HepG2 (cell line): Measurements from ENCODE around the gene RMI1. TPM values are rescaled to one million over a fixed set of nuclear protein-coding genes. Genes with fewer than 3 reads are reported as not detected.

Source experiments
- CREB1 ChIP-seq, 2 experiments: fragments of 450-650 bp in 1 of 2; IDR thresholded peaks; 2 replicates each; pipeline ENCODE4 v1.6.1; 2016 to 2017; ENCODE audit warnings: control low read depth in 1 of 2, mild to moderate bottlenecking in 1 of 2, missing compliant biosample characterization in 1 of 2, missing genetic modification characterization in 1 of 2
- CTCF ChIP-seq: sonication (generic); formaldehyde crosslinking; IDR thresholded peaks from 2 replicates; pipeline ENCODE4 v1.5.0; 2020; ENCODE audit warnings: mild to moderate bottlenecking, missing genetic modification reagents, moderate library complexity
- ETV5 ChIP-seq: IDR thresholded peaks from 2 replicates; pipeline ENCODE4 v1.6.1; 2018; ENCODE audit warnings: missing biosample characterization, missing genetic modification reagents, inconsistent platforms, borderline replicate concordance
- ETV6 ChIP-seq: sonication (generic); formaldehyde crosslinking; conservative IDR thresholded peaks from 2 replicates; pipeline ENCODE4 v1.4.0; 2020; ENCODE audit warnings: missing genetic modification reagents
- FOXO1 ChIP-seq: sonication (generic); formaldehyde crosslinking; IDR thresholded peaks from 2 replicates; pipeline ENCODE4 v1.4.0; 2020; ENCODE audit warnings: missing genetic modification reagents
- GFI1 ChIP-seq: sonication (generic); formaldehyde crosslinking; IDR thresholded peaks from 2 replicates; pipeline ENCODE4 v1.5.0; 2020; ENCODE audit warnings: missing genetic modification reagents, mild to moderate bottlenecking, borderline replicate concordance
- HMGA1 ChIP-seq: sonication (generic); formaldehyde crosslinking; conservative IDR thresholded peaks from 2 replicates; pipeline ENCODE4 v1.4.0; 2020; ENCODE audit warnings: missing genetic modification reagents
- KDM5A ChIP-seq: fragments of 200-600 bp; sonication (generic); IDR thresholded peaks from 2 replicates; pipeline ENCODE4 v1.7.0; 2018; ENCODE audit warnings: antibody characterized with exemption, mild to moderate bottlenecking, low read length, borderline replicate concordance
- KDM5B ChIP-seq: sonication (generic); formaldehyde crosslinking; IDR thresholded peaks from 2 replicates; pipeline ENCODE4 v1.4.0; 2020; ENCODE audit warnings: missing genetic modification reagents, mild to moderate bottlenecking, borderline replicate concordance
- KLF13 ChIP-seq: sonication (generic); formaldehyde crosslinking; IDR thresholded peaks from 2 replicates; pipeline ENCODE4 v1.4.0; 2020; ENCODE audit warnings: mild to moderate bottlenecking, missing genetic modification reagents
- MAFK ChIP-seq, 2 experiments: IDR thresholded peaks in 1 of 2; conservative IDR thresholded peaks in 1 of 2; 2 replicates each; pipeline ENCODE4 v1.6.1; 2011; ENCODE audit warnings: improper control_type of control experiment in 2 of 2, low read length in 2 of 2
- NR2F2 ChIP-seq: IDR thresholded peaks from 2 replicates; pipeline ENCODE4 v1.6.1; 2012; ENCODE audit warnings: low read depth, inconsistent platforms, borderline replicate concordance
- PHF20 ChIP-seq: sonication (generic); formaldehyde crosslinking; IDR thresholded peaks from 2 replicates; pipeline ENCODE4 v1.5.0; 2020; ENCODE audit warnings: mild to moderate bottlenecking, missing genetic modification reagents
- REPIN1 ChIP-seq: sonication (generic); formaldehyde crosslinking; IDR thresholded peaks from 2 replicates; pipeline ENCODE4 v1.8.0; 2022; ENCODE audit warnings: missing genetic modification reagents, low read depth, mild to moderate bottlenecking, borderline replicate concordance
- SPEN ChIP-seq: sonication (generic); formaldehyde crosslinking; IDR thresholded peaks from 2 replicates; pipeline ENCODE4 v1.5.1; 2020; ENCODE audit warnings: low read depth, mild to moderate bottlenecking, missing genetic modification reagents
- THYN1 ChIP-seq: sonication (generic); formaldehyde crosslinking; IDR thresholded peaks from 2 replicates; pipeline ENCODE4 v1.8.1; 2023; ENCODE audit warnings: low read depth, mild to moderate bottlenecking, moderate library complexity, missing genetic modification reagents, borderline replicate concordance
- TOE1 ChIP-seq: sonication (generic); formaldehyde crosslinking; IDR thresholded peaks from 2 replicates; pipeline ENCODE4 v1.4.0; 2020; ENCODE audit warnings: mild to moderate bottlenecking, missing genetic modification reagents
- U2AF2 ChIP-seq: fragments of 200-400 bp; formaldehyde crosslinking; IDR thresholded peaks from 2 replicates; pipeline ENCODE4 v1.6.1; 2017; ENCODE audit warnings: low read depth, mild to moderate bottlenecking, low read length
- ZBTB21 ChIP-seq: sonication (generic); formaldehyde crosslinking; IDR thresholded peaks from 2 replicates; pipeline ENCODE4 v1.4.0; 2020; ENCODE audit warnings: missing genetic modification reagents
- ZFP82 ChIP-seq: sonication (generic); formaldehyde crosslinking; IDR thresholded peaks from 2 replicates; pipeline ENCODE4 v1.5.1; 2020; ENCODE audit warnings: mild to moderate bottlenecking, missing genetic modification reagents, borderline replicate concordance
- ZNF232 ChIP-seq: sonication (generic); formaldehyde crosslinking; IDR thresholded peaks from 2 replicates; pipeline ENCODE4 v1.4.0; 2020; ENCODE audit warnings: missing genetic modification reagents, borderline replicate concordance
- ZNF234 ChIP-seq: sonication (generic); formaldehyde crosslinking; conservative IDR thresholded peaks from 2 replicates; pipeline ENCODE4 v1.5.1; 2020; ENCODE audit warnings: mild to moderate bottlenecking, missing genetic modification reagents
- ZNF264 ChIP-seq: sonication (generic); formaldehyde crosslinking; IDR thresholded peaks from 2 replicates; pipeline ENCODE4 v1.4.0; 2020; ENCODE audit warnings: missing genetic modification reagents
- ZNF350 ChIP-seq: sonication (generic); formaldehyde crosslinking; IDR thresholded peaks from 2 replicates; pipeline ENCODE4 v1.4.0; 2020; ENCODE audit warnings: mild to moderate bottlenecking, low read depth, missing genetic modification reagents, borderline replicate concordance
- ZNF446 ChIP-seq: sonication (generic); formaldehyde crosslinking; IDR thresholded peaks from 2 replicates; pipeline ENCODE4 v1.5.0; 2020; ENCODE audit warnings: mild to moderate bottlenecking, missing genetic modification reagents
- ZNF468 ChIP-seq: sonication (generic); formaldehyde crosslinking; IDR thresholded peaks from 2 replicates; pipeline ENCODE4 v1.8.0; 2022; ENCODE audit warnings: mild to moderate bottlenecking, moderate library complexity, missing genetic modification reagents
- ZNF557 ChIP-seq: sonication (generic); formaldehyde crosslinking; IDR thresholded peaks from 2 replicates; pipeline ENCODE4 v1.4.0; 2020; ENCODE audit warnings: missing genetic modification reagents
- ZNF567 ChIP-seq: sonication (generic); formaldehyde crosslinking; IDR thresholded peaks from 2 replicates; pipeline ENCODE4 v1.8.1; 2023; ENCODE audit warnings: mild to moderate bottlenecking, missing genetic modification reagents, borderline replicate concordance
- ZNF607 ChIP-seq: sonication (generic); formaldehyde crosslinking; IDR thresholded peaks from 2 replicates; pipeline ENCODE4 v1.5.1; 2020; ENCODE audit warnings: missing genetic modification reagents, mild to moderate bottlenecking, borderline replicate concordance
- ZSCAN21 ChIP-seq: sonication (generic); formaldehyde crosslinking; IDR thresholded peaks from 2 replicates; pipeline ENCODE4 v1.8.0; 2022; ENCODE audit warnings: mild to moderate bottlenecking, missing genetic modification reagents, moderate library complexity, borderline replicate concordance
- ZSCAN30 ChIP-seq: sonication (generic); formaldehyde crosslinking; IDR thresholded peaks from 2 replicates; pipeline ENCODE4 v1.5.0; 2020; ENCODE audit warnings: mild to moderate bottlenecking, missing genetic modification reagents
- polyA plus RNA-seq, 8 experiments: library from polyadenylated mRNA; depleted of rRNA in 3 of 8; stranded (reverse) in 7 of 8; unstranded in 1 of 8; fragments of >200 nt; fragmentation: Illumina TruSeq in 4 of 8; extraction: Trizol in 4 of 8; gene quantifications; 2 replicates each; pipeline versions ENCODE4 v1.2.1 to v1.2.3, GENCODE V29; 2011 to 2016; ENCODE audit warnings: low read depth in 4 of 8, missing spikeins in 1 of 8, mixed read lengths in 1 of 8; ENCODE audit not compliant: insufficient read depth in 1 of 8
- total RNA-seq, 5 experiments: library from RNA; depleted of rRNA; stranded (reverse); fragments of >200 nt; fragmentation: Illumina TruSeq; extraction: Trizol; gene quantifications; 2 replicates each; pipeline ENCODE4 v1.2.3, GENCODE V29; 2016; ENCODE audit warnings: low read depth in 1 of 5

Gene RMI1
- total and polyA plus RNA-seq, 2 of the 13 experiments (the other 11 are each of a cell fraction or from before 2014, with no cell fraction given), result 0.54 to 3.7 TPM

GRCh38 chr9:83978992-83979811 is 1.4 kb upstream of the RMI1 start (continued):
- TF ChIP-seq HMGA1 (CRISPR knock-in tag), result no peak
- TF ChIP-seq KDM5A, result 0 out of 2 replicates have a peak, but pooled peaks have one; percentile 18
- no peak for TF ChIP-seq U2AF2
- TF ChIP-seq NR2F2, result no peak
- 0 out of 2 replicates have a peak, but pooled peaks have one; percentile 14 for TF ChIP-seq ZNF468
- no peak for TF ChIP-seq PHF20 (CRISPR knock-in tag)
- TF ChIP-seq CREB1 (IDR thresholded peaks at IDR 0.05), result no peak
- no peak for TF ChIP-seq CREB1 (CRISPR knock-in tag; IDR thresholded peaks at IDR 0.05)
- TF ChIP-seq ZNF350 (CRISPR knock-in tag), result no peak
- TF ChIP-seq ZSCAN21 (CRISPR knock-in tag), result no peak; the same call in 1 of the 2 replicates
- TF ChIP-seq ZFP82 (CRISPR knock-in tag), result no peak; the same call in 1 of the 2 replicates
- TF ChIP-seq GFI1 (CRISPR knock-in tag), result no peak
- no peak for TF ChIP-seq THYN1 (CRISPR knock-in tag)
- no peak; the same call in 1 of the 2 replicates for TF ChIP-seq SPEN (CRISPR knock-in tag)
- no peak for TF ChIP-seq CTCF (CRISPR knock-in tag)
- no peak for TF ChIP-seq ZNF234 (CRISPR knock-in tag)
- no peak; the same call in 1 of the 2 replicates for TF ChIP-seq REPIN1 (CRISPR knock-in tag)
- TF ChIP-seq ETV5 (CRISPR knock-in tag), result no peak
- TF ChIP-seq ZNF446 (CRISPR knock-in tag), result no peak
- no peak for TF ChIP-seq ETV6 (CRISPR knock-in tag)
- no peak for TF ChIP-seq ZNF567
- TF ChIP-seq MAFK (conservative IDR thresholded peaks at IDR 0.05 in 1 of 2, IDR thresholded peaks at IDR 0.05 in 1 of 2; ENCODE audit: low read length in 2 of 2), result no peak
- peak; percentile 16; the same call in 1 of the 2 replicates for TF ChIP-seq ZNF232
- TF ChIP-seq KDM5B (CRISPR knock-in tag), result peak; percentile 32; the same call in 1 of the 2 replicates
- TF ChIP-seq ZBTB21 (CRISPR knock-in tag), result no peak
- TF ChIP-seq ZSCAN30 (CRISPR knock-in tag), result no peak
- TF ChIP-seq ZNF557 (CRISPR knock-in tag), result 0 out of 2 replicates have a peak, but pooled peaks have one; percentile 5
- no peak for TF ChIP-seq ZNF607 (CRISPR knock-in tag)
- TF ChIP-seq KLF13, result no peak
- TF ChIP-seq ZNF264, result no peak
- TF ChIP-seq TOE1 (CRISPR knock-in tag), result no peak
- TF ChIP-seq FOXO1 (CRISPR knock-in tag), result no peak
